ENCODE measurements around the gene MSX2.

MSX2 gene

DNA sequence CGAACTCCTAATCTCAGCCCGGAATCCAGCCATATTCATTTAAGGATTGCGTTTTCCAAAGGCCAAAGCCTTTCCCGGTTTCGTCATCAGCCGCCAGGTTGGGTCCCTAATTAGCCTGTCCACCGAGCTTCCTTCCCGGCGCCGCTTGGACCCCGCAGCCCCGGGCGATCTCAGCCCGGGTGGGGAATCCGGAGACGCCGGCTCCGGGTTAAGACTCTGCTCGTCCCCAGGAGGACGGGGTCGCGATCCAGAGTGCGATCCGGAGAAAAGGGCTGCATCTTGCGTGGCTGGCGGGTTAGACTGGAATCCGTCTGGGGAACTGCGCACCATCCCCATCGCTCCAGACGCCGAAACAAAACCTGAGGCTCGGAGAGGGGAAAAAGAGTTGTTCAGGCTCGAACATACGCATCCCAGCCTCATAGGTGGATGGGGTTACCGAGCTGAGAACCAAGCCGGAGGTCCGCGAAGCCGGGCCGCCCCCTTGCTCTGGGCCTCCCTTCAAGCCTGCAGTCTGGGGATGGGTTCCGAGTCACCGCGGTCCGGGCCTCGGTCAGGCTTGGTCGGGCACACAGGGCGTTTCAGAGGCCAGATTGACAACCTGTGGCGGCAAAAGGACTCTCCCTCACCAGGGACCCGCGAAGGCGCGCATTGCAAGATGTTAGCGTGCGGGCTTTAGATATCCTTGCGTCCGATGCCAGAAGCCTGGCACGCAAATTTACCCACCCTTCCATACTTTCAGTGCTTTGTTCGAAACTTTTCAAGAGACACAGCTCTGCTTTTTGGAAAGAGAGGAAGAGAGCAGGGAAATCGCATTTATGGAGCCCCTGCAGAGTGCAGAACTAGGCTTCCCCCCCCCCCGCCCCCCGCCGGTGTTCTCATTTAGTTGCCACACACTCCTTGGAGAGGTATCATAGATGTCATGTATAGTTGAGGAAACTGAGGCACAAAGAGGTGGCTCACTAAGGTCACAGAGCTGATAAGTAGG is 7.9 kb downstream of the MSX2 start:
- H3K4me3 ChIP-seq (ENCODE audit: low read depth in 1 of 2, low read length in 1 of 2): no peak overlapping the region
- no peaks in the 10 kb centered on the region for H3K36me3 ChIP-seq
- no peaks in the 10 kb centered on the region for H3K9me3 ChIP-seq
- H3K27ac ChIP-seq: no peak overlapping the region
- TF ChIP-seq, protein P1, sequence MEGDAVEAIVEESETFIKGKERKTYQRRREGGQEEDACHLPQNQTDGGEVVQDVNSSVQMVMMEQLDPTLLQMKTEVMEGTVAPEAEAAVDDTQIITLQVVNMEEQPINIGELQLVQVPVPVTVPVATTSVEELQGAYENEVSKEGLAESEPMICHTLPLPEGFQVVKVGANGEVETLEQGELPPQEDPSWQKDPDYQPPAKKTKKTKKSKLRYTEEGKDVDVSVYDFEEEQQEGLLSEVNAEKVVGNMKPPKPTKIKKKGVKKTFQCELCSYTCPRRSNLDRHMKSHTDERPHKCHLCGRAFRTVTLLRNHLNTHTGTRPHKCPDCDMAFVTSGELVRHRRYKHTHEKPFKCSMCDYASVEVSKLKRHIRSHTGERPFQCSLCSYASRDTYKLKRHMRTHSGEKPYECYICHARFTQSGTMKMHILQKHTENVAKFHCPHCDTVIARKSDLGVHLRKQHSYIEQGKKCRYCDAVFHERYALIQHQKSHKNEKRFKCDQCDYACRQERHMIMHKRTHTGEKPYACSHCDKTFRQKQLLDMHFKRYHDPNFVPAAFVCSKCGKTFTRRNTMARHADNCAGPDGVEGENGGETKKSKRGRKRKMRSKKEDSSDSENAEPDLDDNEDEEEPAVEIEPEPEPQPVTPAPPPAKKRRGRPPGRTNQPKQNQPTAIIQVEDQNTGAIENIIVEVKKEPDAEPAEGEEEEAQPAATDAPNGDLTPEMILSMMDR (IDR thresholded peaks at IDR 0.05): no peak
- H3K4me1 ChIP-seq (ENCODE audit: control insufficient read depth in 1 of 2, insufficient read depth in 1 of 2, low read depth in 1 of 2, low read length in 1 of 2): no peaks in the 10 kb centered on the region
- peaks cover 100% of the 10 kb centered on the region for H3K27me3 ChIP-seq

DNA sequence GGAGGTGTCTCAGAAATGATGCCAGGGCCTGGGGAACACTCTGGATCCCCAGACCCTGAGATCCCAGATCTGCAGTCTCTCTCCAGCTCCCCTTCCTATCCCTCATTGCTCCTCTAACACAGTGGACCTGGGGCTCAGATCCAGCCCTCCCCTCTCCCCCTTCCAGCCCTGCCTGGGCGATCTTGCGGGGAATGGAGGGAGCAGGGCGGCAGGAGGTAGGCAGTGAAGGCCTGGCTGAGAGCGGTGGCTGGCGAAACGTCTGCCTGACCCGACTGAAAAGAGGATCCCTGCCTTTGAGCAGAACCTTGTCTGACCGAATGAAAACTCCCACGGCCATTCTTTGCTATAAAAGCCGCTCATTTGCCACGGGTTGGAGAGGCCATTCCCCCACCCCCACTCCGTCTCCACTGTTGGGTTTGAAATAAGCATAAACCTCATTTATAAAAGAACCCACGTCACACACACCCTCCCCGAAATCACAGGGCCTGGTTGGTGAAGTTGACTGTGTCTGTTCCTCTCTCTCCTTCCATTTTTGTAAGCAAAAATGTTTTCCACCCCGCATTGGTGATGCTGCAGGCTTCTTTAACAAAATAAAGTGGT is 8.8 kb downstream of the MSX2 start:
- Histone ChIP-seq H3K36me3 (no peaks in the 10 kb centered on the region), H3K27ac (no peak overlapping the region), H3K27me3 (peaks cover 100% of the 10 kb centered on the region), H3K4me3 (ENCODE audit: low read depth in 1 of 2, low read length in 1 of 2) (no peak overlapping the region), H3K9me3 (no peaks in the 10 kb centered on the region), H3K4me1 (ENCODE audit: control insufficient read depth in 1 of 2, insufficient read depth in 1 of 2, low read depth in 1 of 2, low read length in 1 of 2) (no peaks in the 10 kb centered on the region)
- TF ChIP-seq, protein P1 (IDR thresholded peaks at IDR 0.05): no peak

- Histone ChIP-seq H3K9me3 (no peaks in the 10 kb centered on the region), H3K27ac (no peak overlapping the region), H3K27me3 (peaks cover 100% of the 10 kb centered on the region), H3K4me1 (ENCODE audit: control insufficient read depth in 1 of 2, insufficient read depth in 1 of 2, low read depth in 1 of 2, low read length in 1 of 2) (no peaks in the 10 kb centered on the region), H3K4me3 (ENCODE audit: low read depth in 1 of 2, low read length in 1 of 2) (no peak overlapping the region), H3K36me3 (no peaks in the 10 kb centered on the region)
- TF ChIP-seq, protein P1 (IDR thresholded peaks at IDR 0.05): no peak
Measured at GRCh38 chr5:174733836-174734235, 9.5 kb downstream of the MSX2 start.

DNA sequence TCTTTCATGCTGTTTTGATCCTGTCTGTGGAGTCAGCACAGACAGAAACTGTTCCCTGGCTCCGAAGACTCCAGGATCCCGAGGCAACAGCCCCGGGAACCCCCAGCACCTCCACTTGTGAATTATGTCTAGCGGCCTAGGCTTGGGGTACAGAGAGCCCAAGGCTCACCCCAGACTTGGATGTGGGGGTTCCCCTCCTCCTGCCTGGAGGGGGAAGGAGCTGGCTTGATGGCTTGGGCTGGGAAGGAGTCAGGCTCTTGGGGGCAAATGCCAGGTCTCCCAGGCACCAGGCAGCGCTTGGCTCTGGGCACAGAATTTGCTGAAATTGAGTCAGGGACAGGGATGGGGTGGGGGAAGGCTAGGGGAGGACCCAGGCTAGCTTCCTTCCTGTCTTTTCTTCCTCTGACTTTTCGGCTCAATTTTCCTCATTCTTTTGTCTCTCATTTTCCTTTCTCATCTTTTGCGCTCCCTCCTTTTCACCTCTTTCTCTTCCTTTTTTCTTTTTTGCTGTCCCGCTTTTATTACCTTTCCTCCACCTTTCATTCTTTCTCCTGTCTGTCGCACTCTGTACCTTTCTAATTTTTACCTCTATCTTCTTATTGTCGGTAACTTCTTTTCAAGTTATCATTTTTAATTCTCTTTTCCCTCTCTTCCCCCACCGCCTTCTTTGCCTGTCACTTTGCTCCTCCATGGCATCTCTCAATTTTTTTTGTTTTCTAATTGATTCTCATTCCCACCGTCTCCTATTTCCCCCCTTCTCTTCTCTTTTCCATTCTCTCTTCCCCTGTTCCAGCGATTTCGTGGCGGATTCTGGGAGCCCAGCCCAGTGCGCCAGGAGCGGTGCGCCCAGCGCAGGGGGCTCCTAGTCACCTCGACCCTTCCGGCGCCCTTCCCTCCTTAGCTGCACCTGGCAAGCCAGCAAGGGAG is 10.5 kb downstream of the MSX2 start:
- Histone ChIP-seq H3K27me3 (peaks cover 92% of the 10 kb centered on the region), H3K4me3 (ENCODE audit: low read depth in 1 of 2, low read length in 1 of 2) (no peak overlapping the region), H3K36me3 (no peaks in the 10 kb centered on the region), H3K27ac (no peak overlapping the region), H3K4me1 (ENCODE audit: control insufficient read depth in 1 of 2, insufficient read depth in 1 of 2, low read depth in 1 of 2, low read length in 1 of 2) (no peaks in the 10 kb centered on the region), H3K9me3 (no peaks in the 10 kb centered on the region)
- TF ChIP-seq, protein P1 (IDR thresholded peaks at IDR 0.05): no peak

All from neutrophil (primary cell).